ENCODE data around the gene DOCK10. TPM values are rescaled to one million over a fixed set of nuclear protein-coding genes. Genes with fewer than 3 reads are reported as not detected.
"Not testable (repeated sequence)": the region's sequence is repeated elsewhere in the genome, so short reads cannot be mapped to it uniquely, and the experiment has no call there.

Gene DOCK10
- polyA plus RNA-seq, 1 donor, result 9.3 TPM

DNA sequence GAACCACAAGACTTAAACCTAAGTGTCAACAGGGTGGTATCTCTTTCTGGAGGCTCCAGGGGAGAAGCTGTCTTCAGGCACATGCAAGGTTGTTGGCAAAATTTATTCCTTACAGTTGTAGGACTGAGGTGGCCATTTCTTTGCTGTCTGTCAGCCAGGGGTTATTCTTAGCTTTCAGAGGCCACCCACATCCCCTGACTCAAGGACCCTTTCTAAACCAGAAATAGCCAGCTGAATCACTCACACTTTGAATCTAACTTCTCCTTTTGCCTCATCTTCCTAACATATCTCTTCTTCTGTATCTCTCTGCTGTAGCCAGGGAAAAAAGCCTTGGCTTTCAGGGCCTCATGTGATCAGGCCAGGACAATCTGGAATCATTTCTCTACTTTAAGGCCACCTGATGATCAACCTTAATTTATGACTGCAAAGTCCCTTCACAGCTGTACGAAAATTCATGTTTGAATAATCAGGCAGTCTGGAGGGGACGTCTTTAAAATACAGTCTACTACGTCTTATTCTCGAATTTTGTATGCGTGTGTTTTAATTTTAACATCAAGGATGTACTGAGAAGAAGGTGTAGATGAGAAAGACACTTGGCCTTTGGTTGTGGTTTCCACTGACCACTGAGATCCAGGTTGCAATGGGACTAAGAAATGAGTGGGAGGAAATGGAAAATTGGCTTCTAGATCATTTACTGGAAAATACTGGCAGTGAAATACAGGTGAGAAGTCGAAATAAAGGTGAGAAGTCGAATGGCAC lies 90.4 kb downstream of the DOCK10 start:
- no peak overlapping the region for H3K27ac ChIP-seq (ENCODE audit: low read length)
- WGBS (ENCODE audit: insufficient coverage, low lambda C conversion rate), result 98% methylated on average over 5 of the region's 7 CpGs
- no peak for DNase-seq
- H3K4me3 ChIP-seq (ENCODE audit: low read length), result no peak overlapping the region
- H3K36me3 ChIP-seq (ENCODE audit: control insufficient read depth, insufficient read depth, low read length), result no peaks in the 10 kb centered on the region
- H3K27me3 ChIP-seq (ENCODE audit: control insufficient read depth, insufficient read depth, low read length), result no peaks in the 10 kb centered on the region
- H3K4me1 ChIP-seq (ENCODE audit: control insufficient read depth, insufficient read depth, low read length), result no peaks in the 10 kb centered on the region
- no peaks in the 10 kb centered on the region for H3K9me3 ChIP-seq (ENCODE audit: control insufficient read depth, low read depth, low read length)

DNA sequence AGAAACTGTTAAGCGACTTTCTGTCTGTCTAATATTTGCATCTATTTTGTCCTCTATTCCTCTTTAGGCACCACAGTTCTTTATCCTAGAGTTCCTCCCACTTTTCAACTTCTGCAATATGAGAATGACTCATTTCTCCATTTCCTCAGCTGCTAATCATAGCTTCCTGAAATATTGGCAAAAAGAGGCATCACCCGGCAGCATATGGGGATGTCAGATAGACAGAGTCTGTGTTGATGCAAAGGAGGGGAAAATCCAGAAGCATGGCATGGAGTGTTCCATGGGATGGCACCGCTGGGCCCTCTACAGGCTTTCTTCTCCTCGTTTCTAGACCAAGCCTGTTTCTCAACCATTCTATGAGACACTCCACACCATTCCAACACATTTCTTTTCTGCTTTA lies 93.4 kb downstream of the DOCK10 start:
- Histone ChIP-seq H3K4me1 (ENCODE audit: control insufficient read depth, insufficient read depth, low read length) (no peaks in the 10 kb centered on the region), H3K4me3 (ENCODE audit: low read length) (no peak overlapping the region), H3K27me3 (ENCODE audit: control insufficient read depth, insufficient read depth, low read length) (no peaks in the 10 kb centered on the region), H3K9me3 (ENCODE audit: control insufficient read depth, low read depth, low read length) (no peaks in the 10 kb centered on the region), H3K36me3 (ENCODE audit: control insufficient read depth, insufficient read depth, low read length) (no peaks in the 10 kb centered on the region), H3K27ac (ENCODE audit: low read length) (no peak overlapping the region)
- DNase-seq, result no peak
- 100% methylated on average over 2 of the region's 4 CpGs for WGBS (ENCODE audit: insufficient coverage, low lambda C conversion rate)

DNA sequence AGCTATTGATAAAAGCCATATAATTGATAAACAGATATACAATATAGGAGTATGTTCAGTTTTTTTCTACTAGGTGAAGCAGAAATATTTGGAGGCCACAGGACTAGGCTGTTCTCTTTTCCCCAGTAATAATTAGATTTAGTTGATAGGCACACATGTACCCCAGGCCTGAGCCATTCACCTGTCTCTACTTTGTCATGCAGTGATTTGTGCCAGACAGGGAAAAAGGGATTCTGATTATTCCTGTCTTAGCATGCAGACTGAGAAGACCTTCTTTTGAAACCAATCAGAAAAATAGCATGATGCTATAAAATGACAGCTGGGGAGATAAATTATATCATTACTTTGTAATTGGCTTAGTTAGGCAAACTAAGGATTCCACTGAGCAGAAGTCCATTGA lies 94.3 kb downstream of the DOCK10 start:
- Histone ChIP-seq H3K27ac (ENCODE audit: low read length) (no peak overlapping the region), H3K4me1 (ENCODE audit: control insufficient read depth, insufficient read depth, low read length) (no peaks in the 10 kb centered on the region)

DNA sequence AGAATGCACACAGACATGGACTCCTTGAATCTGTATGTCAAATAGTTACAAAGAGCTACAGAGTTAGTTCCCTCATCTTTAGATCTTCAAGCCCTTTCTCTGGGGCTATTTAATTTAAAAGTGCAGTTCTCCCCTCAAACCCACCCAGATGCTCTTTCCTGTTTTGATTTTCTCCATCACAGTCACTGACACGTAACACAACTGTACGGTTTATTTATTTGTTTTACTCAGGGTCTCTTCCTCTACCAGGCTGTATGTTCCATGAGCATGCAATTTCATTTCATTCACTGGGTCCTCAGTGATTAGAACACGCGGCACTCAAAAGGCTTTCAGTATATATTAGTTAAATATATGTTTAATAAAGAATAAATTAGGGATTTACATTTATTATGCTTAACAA lies 94.7 kb downstream of the DOCK10 start:
- no peak for DNase-seq
- Histone ChIP-seq H3K27ac (ENCODE audit: low read length) (no peak overlapping the region), H3K27me3 (ENCODE audit: control insufficient read depth, insufficient read depth, low read length) (no peaks in the 10 kb centered on the region), H3K4me3 (ENCODE audit: low read length) (no peak overlapping the region), H3K4me1 (ENCODE audit: control insufficient read depth, insufficient read depth, low read length) (no peaks in the 10 kb centered on the region), H3K9me3 (ENCODE audit: control insufficient read depth, low read depth, low read length) (no peaks in the 10 kb centered on the region), H3K36me3 (ENCODE audit: control insufficient read depth, insufficient read depth, low read length) (no peaks in the 10 kb centered on the region)
- WGBS (ENCODE audit: insufficient coverage, low lambda C conversion rate), result 92% methylated on average over 2 of the region's 4 CpGs

More for the DNA sequence above, 94.3 kb downstream of the DOCK10 start:
- Histone ChIP-seq H3K36me3 (ENCODE audit: control insufficient read depth, insufficient read depth, low read length) (no peaks in the 10 kb centered on the region), H3K27me3 (ENCODE audit: control insufficient read depth, insufficient read depth, low read length) (no peaks in the 10 kb centered on the region), H3K4me3 (ENCODE audit: low read length) (no peak overlapping the region), H3K9me3 (ENCODE audit: control insufficient read depth, low read depth, low read length) (no peaks in the 10 kb centered on the region)
- no peak for DNase-seq

DNA sequence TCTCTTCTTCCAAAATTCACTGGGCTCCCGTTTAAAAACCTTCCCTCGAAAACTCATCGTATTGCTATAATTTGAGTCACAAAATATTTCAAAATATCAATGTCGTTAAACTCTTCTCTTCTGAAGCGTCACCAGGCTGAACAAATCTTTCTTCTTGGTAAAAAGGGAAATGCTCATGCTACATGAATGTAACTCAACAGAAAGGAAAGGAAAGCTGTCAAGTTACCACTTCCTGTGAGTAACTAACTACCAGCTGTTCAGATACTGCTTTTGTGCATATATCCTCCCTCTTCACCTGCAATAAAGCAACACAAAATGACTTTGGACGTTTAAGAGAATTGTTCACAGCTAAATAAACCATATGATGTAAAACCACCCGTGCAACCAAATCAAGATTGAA lies 95.4 kb downstream of the DOCK10 start:
- H3K9me3 ChIP-seq (ENCODE audit: control insufficient read depth, low read depth, low read length), result no peaks in the 10 kb centered on the region
- H3K27ac ChIP-seq (ENCODE audit: low read length), result no peak overlapping the region
- H3K36me3 ChIP-seq (ENCODE audit: control insufficient read depth, insufficient read depth, low read length), result no peaks in the 10 kb centered on the region
- H3K27me3 ChIP-seq (ENCODE audit: control insufficient read depth, insufficient read depth, low read length), result no peaks in the 10 kb centered on the region
- WGBS (ENCODE audit: insufficient coverage, low lambda C conversion rate), result 20% methylated on average over 1 of the region's 7 CpGs
- H3K4me3 ChIP-seq (ENCODE audit: low read length), result no peak overlapping the region
- no peak for DNase-seq
- H3K4me1 ChIP-seq (ENCODE audit: control insufficient read depth, insufficient read depth, low read length), result no peaks in the 10 kb centered on the region

DNA sequence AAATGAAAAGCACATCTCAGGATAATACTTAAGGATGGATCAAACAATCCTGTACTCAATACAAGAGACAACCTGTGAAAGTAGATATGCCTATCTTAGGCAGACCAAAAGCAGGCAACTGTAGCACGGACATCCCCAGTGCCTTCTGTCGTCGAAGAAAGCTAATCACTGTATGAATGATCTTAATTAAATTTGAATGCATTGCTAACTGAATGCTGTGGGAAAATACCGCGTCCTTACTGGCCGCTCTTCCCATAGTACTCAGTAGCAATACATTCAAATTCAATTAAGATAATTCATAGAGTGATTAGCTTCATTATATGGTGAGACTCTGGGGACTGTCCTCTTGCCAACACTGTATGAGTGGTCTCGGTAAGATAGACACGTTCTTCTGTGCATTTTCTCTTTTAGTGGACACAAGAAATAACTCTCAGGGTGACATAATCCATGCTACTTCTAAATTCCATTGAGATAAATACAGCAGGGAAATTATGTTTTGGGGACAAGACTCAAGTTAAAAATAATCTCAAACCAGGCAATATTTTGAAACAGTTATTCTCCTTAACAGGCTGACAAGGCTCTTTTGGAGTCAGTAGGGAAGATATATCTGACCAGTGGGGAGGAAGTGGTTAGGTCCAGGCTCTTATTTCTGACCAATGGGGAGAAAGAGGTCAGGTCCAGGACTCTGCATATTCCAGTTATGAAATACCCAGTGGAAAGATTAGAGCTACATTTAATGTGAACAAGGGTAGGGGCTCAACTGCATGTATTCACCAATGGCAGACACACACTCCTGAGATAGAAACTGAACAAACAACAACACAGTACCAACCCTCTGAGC lies 97.3 kb downstream of the DOCK10 start:
- Histone ChIP-seq H3K27ac (ENCODE audit: low read length) (no peak overlapping the region), H3K9me3 (ENCODE audit: control insufficient read depth, low read depth, low read length) (no peaks in the 10 kb centered on the region), H3K36me3 (ENCODE audit: control insufficient read depth, insufficient read depth, low read length) (no peaks in the 10 kb centered on the region), H3K4me3 (ENCODE audit: low read length) (no peak overlapping the region), H3K4me1 (ENCODE audit: control insufficient read depth, insufficient read depth, low read length) (no peaks in the 10 kb centered on the region), H3K27me3 (ENCODE audit: control insufficient read depth, insufficient read depth, low read length) (no peaks in the 10 kb centered on the region)
- WGBS (ENCODE audit: insufficient coverage, low lambda C conversion rate), result no CpG with 5 or more reads among the region's 8 CpGs
- DNase-seq, result no peak

DNA sequence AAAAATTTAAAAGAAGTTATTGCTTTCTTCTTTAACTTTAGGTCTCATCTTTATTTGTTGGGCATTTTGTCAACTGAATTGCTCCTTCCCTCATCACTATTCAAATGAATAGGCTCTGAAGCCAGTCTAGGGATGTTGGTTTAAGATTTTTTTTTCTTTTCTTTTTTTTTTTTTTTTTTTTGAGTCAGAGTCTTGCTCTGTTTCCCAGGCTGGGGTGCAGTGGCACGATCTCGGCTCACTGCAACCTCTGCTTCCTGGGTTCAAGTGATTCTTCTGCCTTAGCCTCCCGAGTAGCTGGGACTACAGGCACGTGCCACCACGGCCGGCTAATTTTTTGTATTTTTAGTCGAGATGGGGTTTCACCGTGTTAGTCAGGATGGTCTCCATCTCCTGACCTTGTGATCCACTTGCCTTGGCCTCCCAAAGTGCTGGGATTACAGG lies 98.6 kb downstream of the DOCK10 start:
- no CpG with 5 or more reads among the region's 8 CpGs for WGBS (ENCODE audit: insufficient coverage, low lambda C conversion rate)

DNA sequence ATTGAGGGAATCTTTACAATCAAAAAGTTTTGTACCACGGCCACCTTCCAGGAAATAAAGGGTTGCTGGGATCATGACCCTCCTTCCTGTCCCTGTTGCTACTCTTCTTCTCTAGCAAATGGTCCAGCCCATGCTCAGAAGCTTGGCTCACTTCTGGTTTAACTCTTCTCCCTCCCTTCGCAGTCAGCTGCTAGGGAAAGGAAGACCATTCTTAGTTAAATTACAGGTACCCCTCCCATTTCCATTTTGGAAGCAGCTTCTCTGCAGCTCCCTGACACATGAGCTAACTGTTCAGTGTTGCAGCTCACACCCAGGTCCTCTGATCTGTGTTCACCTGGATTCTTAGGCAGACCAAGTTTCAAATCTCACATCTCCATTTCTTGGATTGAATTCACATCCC lies 100.3 kb downstream of the DOCK10 start:
- WGBS (ENCODE audit: insufficient coverage, low lambda C conversion rate), result 100% methylated on average over 1 of the region's 2 CpGs
- Histone ChIP-seq H3K27me3 (ENCODE audit: control insufficient read depth, insufficient read depth, low read length) (no peaks in the 10 kb centered on the region), H3K4me1 (ENCODE audit: control insufficient read depth, insufficient read depth, low read length) (no peaks in the 10 kb centered on the region), H3K27ac (ENCODE audit: low read length) (no peak overlapping the region), H3K9me3 (ENCODE audit: control insufficient read depth, low read depth, low read length) (no peaks in the 10 kb centered on the region), H3K36me3 (ENCODE audit: control insufficient read depth, insufficient read depth, low read length) (no peaks in the 10 kb centered on the region), H3K4me3 (ENCODE audit: low read length) (no peak overlapping the region)
- DNase-seq, result no peak

More for the DNA sequence above, 98.6 kb downstream of the DOCK10 start:
- H3K36me3 ChIP-seq (ENCODE audit: control insufficient read depth, insufficient read depth, low read length); H3K4me1 ChIP-seq (ENCODE audit: control insufficient read depth, insufficient read depth, low read length); H3K27ac ChIP-seq (ENCODE audit: low read length); H3K4me3 ChIP-seq (ENCODE audit: low read length); H3K27me3 ChIP-seq (ENCODE audit: control insufficient read depth, insufficient read depth, low read length); DNase-seq; H3K9me3 ChIP-seq (ENCODE audit: control insufficient read depth, low read depth, low read length): not testable (repeated sequence)

DNA sequence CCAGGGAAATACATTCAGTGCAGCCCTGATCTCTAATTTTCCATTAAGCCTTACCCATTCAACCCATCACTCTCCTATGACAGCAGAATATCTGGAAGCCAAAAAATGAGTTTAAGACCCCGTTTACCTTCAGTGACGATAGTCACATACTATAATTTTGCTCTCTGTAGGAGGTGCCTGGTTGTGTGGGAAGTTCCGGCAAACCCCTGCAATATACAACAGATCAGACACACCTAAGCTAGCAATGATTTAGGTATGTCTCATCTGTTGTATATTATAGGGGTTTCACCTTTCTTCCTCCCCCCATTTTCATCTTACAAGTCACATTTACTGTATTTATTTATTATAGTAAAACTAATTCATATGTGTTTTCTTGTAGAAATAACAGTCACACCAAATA lies 101.7 kb downstream of the DOCK10 start:
- H3K4me1 ChIP-seq (ENCODE audit: control insufficient read depth, insufficient read depth, low read length), result no peaks in the 10 kb centered on the region
- no peaks in the 10 kb centered on the region for H3K36me3 ChIP-seq (ENCODE audit: control insufficient read depth, insufficient read depth, low read length)
- no peaks in the 10 kb centered on the region for H3K9me3 ChIP-seq (ENCODE audit: control insufficient read depth, low read depth, low read length)
- no peak for DNase-seq
- H3K4me3 ChIP-seq (ENCODE audit: low read length), result no peak overlapping the region
- H3K27me3 ChIP-seq (ENCODE audit: control insufficient read depth, insufficient read depth, low read length), result no peaks in the 10 kb centered on the region
- no CpG with 5 or more reads among the region's 3 CpGs for WGBS (ENCODE audit: insufficient coverage, low lambda C conversion rate)
- no peak overlapping the region for H3K27ac ChIP-seq (ENCODE audit: low read length)

DNA sequence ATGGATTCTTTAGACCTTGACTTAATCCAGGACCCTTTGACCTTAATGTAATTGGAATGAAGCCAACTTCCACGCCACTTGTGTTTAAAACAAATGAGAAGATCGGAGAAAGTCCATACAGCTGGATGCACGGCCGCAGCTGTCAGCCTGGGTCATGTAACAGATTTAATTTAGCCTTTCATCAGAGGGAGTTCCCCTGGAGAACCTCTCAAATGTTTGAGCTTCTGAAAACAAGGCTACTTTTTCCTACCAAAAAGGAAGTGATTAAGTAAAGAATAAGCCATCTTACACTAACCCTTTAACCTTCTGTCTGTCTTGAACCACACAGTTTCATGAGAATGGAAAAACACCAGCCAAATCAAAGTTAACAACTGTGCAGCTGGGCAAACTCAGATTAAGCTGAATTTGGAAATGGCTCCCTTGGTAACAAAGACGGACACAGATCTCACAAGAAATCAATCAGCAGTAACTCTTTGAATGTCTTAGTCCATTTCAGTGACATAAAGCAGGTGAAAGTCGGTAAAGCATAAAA lies 103.6 kb downstream of the DOCK10 start:
- Histone ChIP-seq H3K4me3 (ENCODE audit: low read length) (no peak overlapping the region), H3K9me3 (ENCODE audit: control insufficient read depth, low read depth, low read length) (no peaks in the 10 kb centered on the region), H3K4me1 (ENCODE audit: control insufficient read depth, insufficient read depth, low read length) (no peaks in the 10 kb centered on the region), H3K36me3 (ENCODE audit: control insufficient read depth, insufficient read depth, low read length) (no peaks in the 10 kb centered on the region), H3K27ac (ENCODE audit: low read length) (no peak overlapping the region), H3K27me3 (ENCODE audit: control insufficient read depth, insufficient read depth, low read length) (no peaks in the 10 kb centered on the region)
- no peak for DNase-seq
- 80% methylated on average over 1 of the region's 6 CpGs for WGBS (ENCODE audit: insufficient coverage, low lambda C conversion rate)

All from large intestine (tissue), 3 donors.